H9 (cell line): ENCODE results near the gene IQCE. TPM values are rescaled to one million over a fixed set of nuclear protein-coding genes. Genes with fewer than 3 reads are reported as not detected.

Experiments
- DNase-seq: peaks from one replicate; pipeline ENCODE4 v3.0.0-alpha.2; 2017
- H2AFZ ChIP-seq: one replicate; pipeline ENCODE4 v1.6.1; 2013; ENCODE audit warnings: mild to moderate bottlenecking, low read length, control low read depth, moderate library complexity
- H2AK5ac ChIP-seq: 2 replicates; pipeline ENCODE4 v1.6.1; 2013; ENCODE audit warnings: low read length, control low read depth, mixed read lengths; ENCODE audit not compliant: insufficient read length
- H2BK120ac ChIP-seq: one replicate; pipeline ENCODE4 v1.6.1; 2013; ENCODE audit warnings: low read depth, mild to moderate bottlenecking, low read length, control low read depth, inconsistent platforms; ENCODE audit not compliant: poor library complexity, severe bottlenecking
- H2BK12ac ChIP-seq: 2 replicates; pipeline ENCODE4 v1.6.1; 2013; ENCODE audit warnings: low read length, control low read depth, mixed read lengths, low read depth; ENCODE audit not compliant: insufficient read length
- H2BK15ac ChIP-seq: 2 replicates; pipeline ENCODE4 v1.6.1; 2013; ENCODE audit warnings: low read depth, low read length, control low read depth
- H2BK20ac ChIP-seq: one replicate; pipeline ENCODE4 v1.6.1; 2013; ENCODE audit warnings: low read depth, mild to moderate bottlenecking, low read length, control low read depth, inconsistent platforms; ENCODE audit not compliant: poor library complexity, severe bottlenecking
- H2BK5ac ChIP-seq: 2 replicates; pipeline ENCODE4 v1.6.1; 2013; ENCODE audit warnings: low read length, control low read depth, mixed read lengths; ENCODE audit not compliant: insufficient read length
- H3K14ac ChIP-seq: 2 replicates; pipeline ENCODE4 v1.6.1; 2013; ENCODE audit warnings: low read length, control low read depth; ENCODE audit not compliant: insufficient read depth
- H3K18ac ChIP-seq: 2 replicates; pipeline ENCODE4 v1.6.1; 2013; ENCODE audit warnings: low read depth, mild to moderate bottlenecking, mixed read lengths, low read length, control low read depth; ENCODE audit not compliant: insufficient read length
- H3K23ac ChIP-seq: 2 replicates; pipeline ENCODE4 v1.6.1; 2013; ENCODE audit warnings: low read length, control low read depth, mixed read lengths, low read depth; ENCODE audit not compliant: insufficient read length
- H3K23me2 ChIP-seq: 2 replicates; pipeline ENCODE4 v1.6.1; 2013; ENCODE audit warnings: low read depth, mild to moderate bottlenecking, mixed read lengths, low read length, control low read depth; ENCODE audit not compliant: insufficient read length, poor library complexity, severe bottlenecking
- H3K27ac ChIP-seq: 2 replicates; pipeline ENCODE4 v1.5.1; 2013; ENCODE audit warnings: low read length, control low read depth, mixed read lengths, low read depth; ENCODE audit not compliant: insufficient read length
- H3K27me3 ChIP-seq: 2 replicates; pipeline ENCODE4 v1.6.1; 2013; ENCODE audit warnings: low read length, control low read depth, inconsistent platforms; ENCODE audit not compliant: insufficient read depth
- H3K4ac ChIP-seq: 2 replicates; pipeline ENCODE4 v1.6.1; 2013; ENCODE audit warnings: low read depth, mild to moderate bottlenecking, control low read depth, inconsistent platforms, low read length, moderate library complexity
- H3K4me1 ChIP-seq: 2 replicates; pipeline ENCODE4 v1.6.1; 2013; ENCODE audit warnings: low read length, control low read depth, inconsistent platforms; ENCODE audit not compliant: insufficient read depth
- H3K4me2 ChIP-seq: 2 replicates; pipeline ENCODE4 v1.6.1; 2013; ENCODE audit warnings: low read length, control low read depth, mixed read lengths; ENCODE audit not compliant: insufficient read length, insufficient read depth
- H3K56ac ChIP-seq: 2 replicates; pipeline ENCODE4 v1.6.1; 2013; ENCODE audit warnings: low read depth, mild to moderate bottlenecking, mixed read lengths, low read length, control low read depth; ENCODE audit not compliant: insufficient read length
- H3K79me1 ChIP-seq: 2 replicates; pipeline ENCODE4 v1.6.1; 2013; ENCODE audit warnings: low read depth, mild to moderate bottlenecking, moderate library complexity, low read length, control low read depth, inconsistent platforms; ENCODE audit not compliant: insufficient read depth, poor library complexity, severe bottlenecking
- H3K79me2 ChIP-seq: 2 replicates; pipeline ENCODE4 v1.6.1; 2013; ENCODE audit warnings: low read length, control low read depth, inconsistent platforms; ENCODE audit not compliant: insufficient read depth
- H3K9ac ChIP-seq: 2 replicates; pipeline ENCODE4 v1.6.1; 2013; ENCODE audit warnings: low read length, control low read depth, mixed read lengths; ENCODE audit not compliant: insufficient read length; ENCODE audit errors: extremely low read depth
- H3K9me3 ChIP-seq: one replicate; pipeline ENCODE4 v1.6.1; 2013; ENCODE audit warnings: low read depth, low read length, inconsistent platforms; ENCODE audit not compliant: control insufficient read depth
- H3T11ph ChIP-seq: one replicate; pipeline ENCODE4 v1.6.1; 2013; ENCODE audit warnings: mild to moderate bottlenecking, low read length, control low read depth, inconsistent platforms
- H4K20me1 ChIP-seq: one replicate; pipeline ENCODE4 v1.6.1; 2013; ENCODE audit not compliant: control insufficient read depth, insufficient read length, insufficient read depth
- H4K5ac ChIP-seq: 2 replicates; pipeline ENCODE4 v1.6.1; 2013; ENCODE audit warnings: low read depth, mild to moderate bottlenecking, mixed read lengths, low read length, control low read depth; ENCODE audit not compliant: insufficient read length
- H4K8ac ChIP-seq: replicated peaks from 2 replicates; pipeline ENCODE4 v1.6.1; 2013; ENCODE audit warnings: low read length, control low read depth, mixed read lengths, low read depth; ENCODE audit not compliant: insufficient read length
- H4K91ac ChIP-seq: 2 replicates; pipeline ENCODE4 v1.6.1; 2013; ENCODE audit warnings: low read depth, mild to moderate bottlenecking, moderate library complexity, mixed read lengths, low read length, control low read depth; ENCODE audit not compliant: insufficient read length
- H3K27ac Mint-ChIP-seq, 3 experiments: 2 replicates in 2 of 3; 3 replicates in 1 of 3; pipeline ENCODE4 v1.8.0; 2020 to 2021; ENCODE audit warnings: mixed read lengths in 3 of 3, mild to moderate bottlenecking in 1 of 3, moderate library complexity in 1 of 3
- H3K27me3 Mint-ChIP-seq: 2 replicates; pipeline ENCODE4 v1.8.0; 2021; ENCODE audit warnings: low read depth, mild to moderate bottlenecking, moderate library complexity, mixed read lengths
- H3K36me3 Mint-ChIP-seq, 3 experiments: 2 replicates in 2 of 3; 3 replicates in 1 of 3; pipeline ENCODE4 v1.8.0; 2020 to 2021; ENCODE audit warnings: low read depth in 3 of 3, mixed read lengths in 3 of 3; ENCODE audit not compliant: insufficient read depth in 1 of 3
- H3K4me1 Mint-ChIP-seq, 2 experiments: 2 replicates each; pipeline ENCODE4 v1.8.0; 2020; ENCODE audit warnings: mixed read lengths in 2 of 2
- H3K4me3 Mint-ChIP-seq, 2 experiments: 2 replicates in 1 of 2; 3 replicates in 1 of 2; pipeline ENCODE4 v1.8.0; 2020 to 2021; ENCODE audit warnings: mild to moderate bottlenecking in 2 of 2, mixed read lengths in 2 of 2, moderate library complexity in 1 of 2
- H3K9me3 Mint-ChIP-seq, 2 experiments: 2 replicates in 1 of 2; 3 replicates in 1 of 2; pipeline ENCODE4 v1.8.0; 2020; ENCODE audit warnings: mild to moderate bottlenecking in 2 of 2, mixed read lengths in 2 of 2, moderate library complexity in 1 of 2
- CTCF ChIP-seq: fragments of 200-600 bp; sonication (generic); conservative IDR thresholded peaks from 3 replicates; pipeline ENCODE4 v1.8.0; 2021; ENCODE audit warnings: antibody characterized with exemption, mild to moderate bottlenecking
- WGBS: extraction: QIAGEN DNeasy Blood & Tissue Kit; methylation state at CpG from one replicate; pipeline ENCODE4 v1.1.7; 2013; ENCODE audit warnings: missing lambda C conversion rate, low lambda C conversion rate, mixed read lengths; ENCODE audit not compliant: insufficient read length; ENCODE audit errors: extremely low coverage; 5-methylcytosine and 5-hydroxymethylcytosine counted together
- total RNA-seq: library from RNA; stranded (reverse); gene quantifications from 2 replicates; pipeline ENCODE4 v1.2.1, GENCODE V29; 2021

The IQCE gene
- total RNA-seq, 1 experiment from 2014 or later, result 7.0 TPM

- Histone ChIP-seq H3K27me3 (no peaks in the 10 kb centered on the region), H2BK20ac (no peak overlapping the region), H3T11ph (no peak overlapping the region), H2AFZ (no peak overlapping the region), H4K20me1 (no peaks in the 10 kb centered on the region), H3K4me2 (no peak overlapping the region), H4K91ac (no peak overlapping the region), H2BK15ac (no peak overlapping the region), H3K23ac (no peak overlapping the region), H3K9me3 (no peaks in the 10 kb centered on the region), H3K79me2 (no peaks in the 10 kb centered on the region), H3K18ac (no peak overlapping the region), H3K4ac (no peak overlapping the region), H2BK12ac (no peak overlapping the region), H3K56ac (no peak overlapping the region), H4K5ac (no peak overlapping the region), H3K79me1 (no peaks in the 10 kb centered on the region), H4K8ac (no peak overlapping the region), H3K27ac (no peak overlapping the region), H2BK5ac (no peak overlapping the region), H3K14ac (no peak overlapping the region), H3K4me1 (no peaks in the 10 kb centered on the region; the same call in 1 of the 2 replicates), H3K23me2 (no peaks in the 10 kb centered on the region), H2BK120ac (no peak overlapping the region), H2AK5ac (no peak overlapping the region), H3K9ac (no peak overlapping the region)
- H3K9me3 Mint-ChIP-seq, result no peaks in the 10 kb centered on the region; a peak in 1 of 5 replicates
- DNase-seq, result no peak
- WGBS, result no CpG with 5 or more reads among the region's 36 CpGs
- peak overlapping the region in 1 of 3 experiments; percentile 59; a peak in 1 of 7 replicates for H3K27ac Mint-ChIP-seq
- TF ChIP-seq CTCF, result peak; percentile 69
- H3K4me3 Mint-ChIP-seq, result no peak overlapping the region; a peak in 1 of 5 replicates
- peaks cover 5 to 14% of the 10 kb centered on the region in 2 experiments; a peak in 2 of 4 replicates for H3K4me1 Mint-ChIP-seq
- H3K36me3 Mint-ChIP-seq, result peaks cover 7 to 28% (median 22%) of the 10 kb centered on the region in 3 experiments
- peaks cover 2% of the 10 kb centered on the region for H3K27me3 Mint-ChIP-seq
These were observed 101.7 kb downstream of the IQCE start for GRCh38 chr7:2660359-2661095.
